Left lung (tissue), 10 donors: Measurements from ENCODE around the gene ZSCAN29. TPM values are rescaled to one million over a fixed set of nuclear protein-coding genes. Genes with fewer than 3 reads are reported as not detected.

Experiments used
- ATAC-seq: fragments of 200-7000 bp; cut with Tn5 transposase; one replicate; pipeline ENCODE4 v1.9.1; 2020; ENCODE audit warnings: moderate library complexity
- DNase-seq, 4 donors: peaks; one replicate each; pipeline ENCODE4 v3.0.0-alpha.2; 2013 to 2020
- H3K27ac ChIP-seq, 2 donors: fragments of 200-600 bp; sonication (generic) in 1 of 2; one replicate each; pipeline versions ENCODE4 v1.5.0 to v1.8.0; 2020 to 2021
- H3K27me3 ChIP-seq, 2 donors: fragments of 200-600 bp; sonication (generic) in 1 of 2; one replicate each; pipeline versions ENCODE4 v1.5.0 to v1.8.0; 2020 to 2021
- H3K36me3 ChIP-seq, 2 donors: fragments of 200-600 bp; sonication (generic) in 1 of 2; one replicate each; pipeline versions ENCODE4 v1.5.0 to v1.8.0; 2020 to 2021
- H3K4me1 ChIP-seq, 2 donors: fragments of 200-600 bp; one replicate each; pipeline ENCODE4 v1.8.0; 2021
- H3K4me3 ChIP-seq, 2 donors: fragments of 200-600 bp; sonication (generic) in 1 of 2; one replicate each; pipeline versions ENCODE4 v1.5.0 to v1.8.0; 2020 to 2021; ENCODE audit warnings: mild to moderate bottlenecking in 1 of 2
- H3K9me3 ChIP-seq, 2 donors: fragments of 200-600 bp; sonication (generic) in 1 of 2; one replicate each; pipeline versions ENCODE4 v1.5.0 to v1.8.0; 2020 to 2021
- intact Hi-C, 2 donors: fragments of 100-400 bp; cut with DNase I; formaldehyde crosslinking; loops; one replicate each; pipeline versions ENCODE4 v1.11.2 to v1.14.2; 2022
- polyA plus RNA-seq, 6 donors: library from polyadenylated mRNA; unstranded; fragments of 120-200 nt; gene quantifications; one replicate each; pipeline ENCODE4 v1.2.1, GENCODE V29; 2013; ENCODE audit not compliant: insufficient read length in 6 of 6
- total RNA-seq, 2 donors: library from RNA; stranded (reverse); fragmentation: NEBNext Ultra II Directional; extraction: Animal tissue kit (Norgen Biotek cat#: 25700); gene quantifications; one replicate each; pipeline ENCODE4 v1.2.1, GENCODE V29; 2021
- TF ChIP-seq, protein P1 (sequence below), 2 donors: fragments of 200-600 bp; sonication (generic) in 1 of 2; IDR thresholded peaks; one replicate each; pipeline versions ENCODE4 v1.5.0 to v1.8.0; 2021; ENCODE audit warnings: antibody characterized with exemption in 2 of 2
- donor health status: DM: no; HTN: yes; CAD: no.
- donor health status: DM: no; HTN: no; CAD: no.

The ZSCAN29 gene
- total and polyA plus RNA-seq, 8 donors = 19.9 to 36.1 (median 33.7) TPM

- TF ChIP-seq, protein P1, sequence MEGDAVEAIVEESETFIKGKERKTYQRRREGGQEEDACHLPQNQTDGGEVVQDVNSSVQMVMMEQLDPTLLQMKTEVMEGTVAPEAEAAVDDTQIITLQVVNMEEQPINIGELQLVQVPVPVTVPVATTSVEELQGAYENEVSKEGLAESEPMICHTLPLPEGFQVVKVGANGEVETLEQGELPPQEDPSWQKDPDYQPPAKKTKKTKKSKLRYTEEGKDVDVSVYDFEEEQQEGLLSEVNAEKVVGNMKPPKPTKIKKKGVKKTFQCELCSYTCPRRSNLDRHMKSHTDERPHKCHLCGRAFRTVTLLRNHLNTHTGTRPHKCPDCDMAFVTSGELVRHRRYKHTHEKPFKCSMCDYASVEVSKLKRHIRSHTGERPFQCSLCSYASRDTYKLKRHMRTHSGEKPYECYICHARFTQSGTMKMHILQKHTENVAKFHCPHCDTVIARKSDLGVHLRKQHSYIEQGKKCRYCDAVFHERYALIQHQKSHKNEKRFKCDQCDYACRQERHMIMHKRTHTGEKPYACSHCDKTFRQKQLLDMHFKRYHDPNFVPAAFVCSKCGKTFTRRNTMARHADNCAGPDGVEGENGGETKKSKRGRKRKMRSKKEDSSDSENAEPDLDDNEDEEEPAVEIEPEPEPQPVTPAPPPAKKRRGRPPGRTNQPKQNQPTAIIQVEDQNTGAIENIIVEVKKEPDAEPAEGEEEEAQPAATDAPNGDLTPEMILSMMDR (IDR thresholded peaks at IDR 0.05) = no peak
- Histone ChIP-seq H3K9me3 (no peaks in the 10 kb centered on the region), H3K4me3 (no peak overlapping the region), H3K36me3 (no peaks in the 10 kb centered on the region), H3K27me3 (peaks cover 0 to 4% of the 10 kb centered on the region in 2 donors), H3K4me1 (no peaks in the 10 kb centered on the region), H3K27ac (no peak overlapping the region)
- DNase-seq (no peak), ATAC-seq (no peak)
- intact Hi-C loops = no loop called here
Measured at GRCh38 chr15:43316971-43317346, 53.9 kb downstream of the ZSCAN29 start.

GRCh38 chr15:43316016-43316970 is 54.5 kb downstream of the ZSCAN29 start:
- H3K4me1 ChIP-seq = no peaks in the 10 kb centered on the region
- TF ChIP-seq, protein P1 (IDR thresholded peaks at IDR 0.05) = no peak
- H3K27me3 ChIP-seq = peaks cover 0 to 11% of the 10 kb centered on the region in 2 donors
- H3K36me3 ChIP-seq = no peaks in the 10 kb centered on the region
- no peak for DNase-seq
- no peak overlapping the region for H3K27ac ChIP-seq
- H3K4me3 ChIP-seq = no peak overlapping the region
- H3K9me3 ChIP-seq = no peaks in the 10 kb centered on the region
- intact Hi-C loops = no loop called here
- ATAC-seq = no peak

DNA sequence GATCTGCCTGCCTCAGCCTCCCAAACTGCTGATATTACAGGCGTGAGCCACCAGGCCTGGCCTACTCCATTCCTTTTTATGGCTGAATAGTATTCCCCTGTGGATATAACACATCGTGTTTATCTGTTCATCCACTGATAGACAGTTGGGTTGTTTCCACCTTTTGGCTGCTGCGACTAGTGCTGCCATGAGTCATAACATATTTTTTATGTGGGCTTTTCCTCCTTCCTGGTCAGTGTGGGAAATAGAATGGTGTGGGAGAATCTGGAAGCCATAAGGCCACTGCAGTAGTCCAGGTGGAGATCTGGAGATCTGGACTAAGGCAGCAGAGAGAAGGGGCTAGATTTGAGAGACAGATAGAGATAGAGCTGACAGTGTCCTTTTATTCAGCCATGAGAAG is 56.7 kb downstream of the ZSCAN29 start:
- intact Hi-C loops = no loop called here
- Histone ChIP-seq H3K4me3 (no peak overlapping the region), H3K9me3 (no peaks in the 10 kb centered on the region), H3K36me3 (no peaks in the 10 kb centered on the region), H3K27me3 (peaks cover 0 to 31% of the 10 kb centered on the region in 2 donors), H3K27ac (no peak overlapping the region), H3K4me1 (no peaks in the 10 kb centered on the region)
- no peak for ATAC-seq
- no peak for DNase-seq
- TF ChIP-seq, protein P1 (IDR thresholded peaks at IDR 0.05) = no peak

DNA sequence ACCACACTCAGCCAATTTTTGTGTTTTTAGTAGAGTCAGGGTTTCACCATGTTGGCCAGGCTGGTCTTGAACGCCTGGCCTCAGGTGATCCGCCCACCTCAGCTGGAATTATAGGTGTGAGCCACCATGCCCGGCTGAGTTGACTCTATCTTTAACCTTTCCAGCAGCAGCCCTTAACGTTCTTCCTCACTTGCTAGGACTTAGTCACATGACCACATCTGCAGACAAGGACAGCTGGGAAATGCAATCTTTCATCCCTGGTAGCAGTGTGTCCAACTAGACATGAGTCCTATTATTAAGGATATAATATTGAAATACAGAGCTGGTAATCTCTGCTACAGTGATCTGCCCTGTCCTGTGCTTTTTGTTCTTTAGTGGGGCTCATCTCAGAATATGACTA is 58.5 kb downstream of the ZSCAN29 start:
- H3K27ac ChIP-seq = no peak overlapping the region
- no peaks in the 10 kb centered on the region for H3K36me3 ChIP-seq
- no peaks in the 10 kb centered on the region for H3K4me1 ChIP-seq
- TF ChIP-seq, protein P1 (IDR thresholded peaks at IDR 0.05) = no peak
- intact Hi-C loops = no loop called here
- no peak for DNase-seq
- no peak for ATAC-seq
- H3K4me3 ChIP-seq = no peak overlapping the region
- H3K9me3 ChIP-seq = no peaks in the 10 kb centered on the region
- H3K27me3 ChIP-seq = peaks cover 0 to 49% of the 10 kb centered on the region in 2 donors

Other genes starting within 250 kb of the ZSCAN29 start
- gene TMEM62, start 237.5 kb downstream of the ZSCAN29 start, total RNA-seq = 10 to 100 TPM; 28.0 to 31.0 TPM
- 10 to 100 TPM; 16.7 to 22.0 (median 18.7) TPM for gene TMEM62, start 237.5 kb downstream of the ZSCAN29 start, polyA plus RNA-seq
- gene CCNDBP1, start 185.6 kb downstream of the ZSCAN29 start, total RNA-seq = 10 to 100 TPM; 53.2 to 56.3 TPM
- 10 to 100 TPM; 47.5 to 64.5 (median 56.0) TPM for gene CCNDBP1, start 185.6 kb downstream of the ZSCAN29 start, polyA plus RNA-seq
- not detected for gene EPB42, start 150.0 kb downstream of the ZSCAN29 start, total RNA-seq
- 1 to 10 TPM; 1.1 to 5.3 (median 3.5) TPM for gene EPB42, start 150.0 kb downstream of the ZSCAN29 start, polyA plus RNA-seq
- gene TGM5, start 104.1 kb downstream of the ZSCAN29 start, total RNA-seq = not detected
- not detected for gene TGM5, start 104.1 kb downstream of the ZSCAN29 start, polyA plus RNA-seq
- gene TGM7, start 68.8 kb downstream of the ZSCAN29 start, total RNA-seq = not detected
- not detected for gene TGM7, start 68.8 kb downstream of the ZSCAN29 start, polyA plus RNA-seq
- gene LCMT2, start 40.5 kb downstream of the ZSCAN29 start, total RNA-seq = 10 to 100 TPM in 1 of 2 donors, 1 to 10 TPM in 1; 6.9 to 10.9 TPM
- 10 to 100 TPM in 1 of 6 donors, 1 to 10 TPM in 5; 7.0 to 10.5 (median 9.0) TPM for gene LCMT2, start 40.5 kb downstream of the ZSCAN29 start, polyA plus RNA-seq
- 10 to 100 TPM; 18.5 to 20.8 TPM for gene TUBGCP4, start 58 bp upstream of the ZSCAN29 start, total RNA-seq
- gene TUBGCP4, start 58 bp upstream of the ZSCAN29 start, polyA plus RNA-seq = 10 to 100 TPM; 23.9 to 29.0 (median 28.1) TPM
- gene TP53BP1, start 122.1 kb upstream of the ZSCAN29 start, total RNA-seq = 10 to 100 TPM; 32.7 to 42.4 TPM
- gene TP53BP1, start 122.1 kb upstream of the ZSCAN29 start, polyA plus RNA-seq = 100 to 1,000 TPM in 2 of 6 donors, 10 to 100 TPM in 4; 85.9 to 112 (median 95.5) TPM
- gene MAP1A, start 146.6 kb upstream of the ZSCAN29 start, total RNA-seq = 10 to 100 TPM; 12.7 to 13.4 TPM
- gene MAP1A, start 146.6 kb upstream of the ZSCAN29 start, polyA plus RNA-seq = 1 to 10 TPM; 6.4 to 9.4 (median 8.5) TPM
- gene PPIP5K1, start 219.2 kb upstream of the ZSCAN29 start, total RNA-seq = 10 to 100 TPM; 28.6 to 35.7 TPM
- 10 to 100 TPM; 20.2 to 30.6 (median 26.6) TPM for gene PPIP5K1, start 219.2 kb upstream of the ZSCAN29 start, polyA plus RNA-seq
- 10 to 100 TPM in 1 of 2 donors, 1 to 10 TPM in 1; 3.7 to 11.3 TPM for gene CKMT1B, start 223.0 kb upstream of the ZSCAN29 start, total RNA-seq
- gene CKMT1B, start 223.0 kb upstream of the ZSCAN29 start, polyA plus RNA-seq = under 1 TPM in 5 of 6 donors, not detected in 1; 0.10 to 0.69 (median 0.43) TPM
- under 1 TPM; 0.15 to 0.29 TPM for gene STRC, start 247.8 kb upstream of the ZSCAN29 start, total RNA-seq
- 1 to 10 TPM in 3 of 6 donors, under 1 TPM in 3; 0.67 to 1.3 (median 0.88) TPM for gene STRC, start 247.8 kb upstream of the ZSCAN29 start, polyA plus RNA-seq